GM12874 (cell line): ENCODE results near the gene NEURL3.
A peak's percentile ranks its signal among the peaks of the same experiment; 100 is the strongest.

Experiments
- CTCF ChIP-seq: IDR thresholded peaks from 2 replicates; pipeline ENCODE4 v1.5.1; 2011; ENCODE audit warnings: low read depth, mild to moderate bottlenecking, control low read depth, low read length, moderate library complexity; ENCODE audit not compliant: insufficient read depth

The NEURL3 gene, protein sequence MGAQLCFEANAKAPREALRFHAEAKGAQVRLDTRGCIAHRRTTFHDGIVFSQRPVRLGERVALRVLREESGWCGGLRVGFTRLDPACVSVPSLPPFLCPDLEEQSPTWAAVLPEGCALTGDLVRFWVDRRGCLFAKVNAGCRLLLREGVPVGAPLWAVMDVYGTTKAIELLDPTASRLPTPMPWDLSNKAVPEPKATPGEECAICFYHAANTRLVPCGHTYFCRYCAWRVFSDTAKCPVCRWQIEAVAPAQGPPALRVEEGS

GRCh38 chr2:96505231-96505889 lies at the start of gene NEURL3:
TSS of gene NEURL3 (minus strand) at chr2:96505357. CDS start at chr2:96505286, 71 bp downstream.
- TF ChIP-seq CTCF = no peak

DNA sequence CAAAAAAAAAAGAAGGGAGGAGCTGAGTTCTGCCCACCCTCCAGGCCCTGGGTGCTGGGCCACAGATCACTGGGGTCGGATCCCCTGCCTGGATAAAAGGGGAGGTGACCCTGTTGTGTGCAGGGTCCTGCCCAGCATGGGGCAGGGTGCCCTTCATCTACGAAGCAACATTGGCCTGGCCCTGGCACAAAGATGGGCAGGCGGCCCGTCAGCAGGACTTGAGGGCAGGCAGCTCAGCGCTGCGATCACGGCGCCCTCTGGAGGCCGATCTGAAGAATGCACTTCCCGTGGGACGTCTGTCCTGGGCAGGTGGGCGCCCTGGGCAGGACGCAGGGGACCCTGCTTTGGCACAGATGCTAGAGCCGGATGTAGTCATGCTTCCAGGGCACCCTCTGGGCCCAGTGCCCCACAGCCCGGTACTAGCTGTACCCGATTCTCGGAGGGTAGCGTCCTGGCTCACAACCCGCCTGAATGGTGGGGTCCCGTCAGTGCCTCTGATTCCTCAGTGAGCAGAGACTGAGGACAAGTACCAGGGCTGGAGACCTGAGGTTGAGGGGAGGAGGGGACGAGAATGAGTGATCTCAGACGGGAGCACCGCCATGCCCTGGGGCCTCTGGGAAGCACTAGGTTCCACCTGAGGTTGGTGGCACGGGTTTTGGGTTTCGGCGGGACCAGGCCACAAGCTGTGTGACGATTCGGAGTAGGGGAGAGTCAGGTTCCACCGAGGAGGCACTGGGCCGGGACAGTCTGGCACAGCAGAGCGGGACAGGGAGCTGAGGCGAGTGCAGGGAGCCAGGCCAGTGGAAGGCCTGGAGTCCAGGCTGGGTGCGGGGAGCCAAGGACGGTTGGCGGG lies 49.4 kb upstream of the NEURL3 start:
- peak; percentile 99 for TF ChIP-seq CTCF

- TF ChIP-seq CTCF = no peak
Measured at GRCh38 chr2:96553176-96553956, 48.2 kb upstream of the NEURL3 start.

- no peak for TF ChIP-seq CTCF
Measured at GRCh38 chr2:96552315-96553175, 47.4 kb upstream of the NEURL3 start.

- TF ChIP-seq CTCF = no peak
Measured at GRCh38 chr2:96551605-96552314, 46.6 kb upstream of the NEURL3 start.
